ES-I3 (cell line): ENCODE results near the gene STXBP6.

ENCODE experiments used
- H3K36me3 ChIP-seq: 2 replicates; pipeline ENCODE4 v1.6.1; 2013; ENCODE audit warnings: mild to moderate bottlenecking, low read length, control low read depth, moderate library complexity; ENCODE audit not compliant: insufficient read depth
- H3K4me1 ChIP-seq: 2 replicates; pipeline ENCODE4 v1.6.1; 2013; ENCODE audit warnings: mild to moderate bottlenecking, control low read depth, low read length; ENCODE audit not compliant: insufficient read depth
- H3K9ac ChIP-seq: 2 replicates; pipeline ENCODE4 v1.6.1; 2013; ENCODE audit warnings: low read depth, mild to moderate bottlenecking, low read length, moderate library complexity
- H3K9me3 ChIP-seq: 2 replicates; pipeline ENCODE4 v1.6.1; 2013; ENCODE audit warnings: mild to moderate bottlenecking, low read length, moderate library complexity; ENCODE audit not compliant: control insufficient read depth, insufficient read depth

Gene STXBP6

DNA sequence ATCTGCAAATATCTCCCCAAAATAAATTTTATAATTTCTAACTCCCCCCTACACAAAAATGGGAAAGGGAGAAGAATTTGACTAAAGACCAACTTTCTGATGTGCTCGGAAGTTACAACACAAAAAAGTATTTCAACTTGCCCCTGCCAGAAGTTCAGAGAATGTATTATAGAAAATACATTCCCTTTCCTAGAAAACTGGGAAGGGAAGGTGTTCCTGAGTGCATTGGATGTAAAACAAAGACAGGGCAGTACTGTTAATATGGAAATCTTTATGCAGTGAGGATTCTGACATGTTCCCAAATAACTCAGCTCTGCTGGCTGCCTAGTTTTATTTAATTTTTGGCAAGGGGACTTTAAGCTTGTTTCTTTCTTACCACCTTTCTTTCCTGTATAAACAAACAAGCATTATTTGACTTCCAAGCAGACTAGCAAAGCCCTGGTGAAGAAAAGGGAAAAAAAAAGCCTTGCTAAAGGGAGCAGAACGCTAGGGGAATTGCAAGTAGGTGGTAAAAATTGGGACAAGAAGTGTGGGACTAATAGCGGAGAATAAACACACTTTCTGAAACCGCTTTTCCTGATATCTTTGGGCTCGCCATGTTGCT, 124.1 kb downstream of the STXBP6 start:
- H3K36me3 ChIP-seq = no peaks in the 10 kb centered on the region
- H3K9me3 ChIP-seq = no peaks in the 10 kb centered on the region
- no peaks in the 10 kb centered on the region; the same call in 1 of the 2 replicates for H3K4me1 ChIP-seq
- H3K9ac ChIP-seq = no peak overlapping the region

DNA sequence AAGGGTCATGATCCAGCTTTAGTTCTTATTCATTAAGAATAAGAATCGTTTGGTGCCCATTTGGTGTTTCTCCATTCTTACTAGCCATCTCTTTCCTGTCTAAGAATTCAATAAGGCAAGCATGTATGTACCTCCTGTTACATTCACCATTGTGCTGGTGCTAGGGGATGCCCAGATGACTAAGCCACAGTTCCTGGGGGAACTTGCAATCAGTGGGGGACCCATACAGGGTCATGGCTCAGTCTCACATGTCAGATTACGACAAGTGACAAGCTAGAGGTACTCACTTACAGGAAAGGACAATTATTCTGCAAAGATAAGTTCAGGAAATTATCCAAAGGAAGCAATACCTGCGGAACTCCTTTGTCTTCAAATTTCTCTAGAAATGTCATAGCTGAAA, 125.4 kb downstream of the STXBP6 start:
- H3K9me3 ChIP-seq = no peaks in the 10 kb centered on the region
- H3K4me1 ChIP-seq = no peaks in the 10 kb centered on the region; the same call in 1 of the 2 replicates
- H3K9ac ChIP-seq = no peak overlapping the region
- no peaks in the 10 kb centered on the region for H3K36me3 ChIP-seq

GRCh38 chr14:24921903-24922302, 128.0 kb downstream of the STXBP6 start:
- H3K9ac ChIP-seq = no peak overlapping the region
- no peaks in the 10 kb centered on the region for H3K9me3 ChIP-seq
- H3K36me3 ChIP-seq = no peaks in the 10 kb centered on the region
- no peaks in the 10 kb centered on the region; the same call in 1 of the 2 replicates for H3K4me1 ChIP-seq

GRCh38 chr14:24920265-24921075, 129.5 kb downstream of the STXBP6 start:
- no peak overlapping the region for H3K9ac ChIP-seq
- H3K36me3 ChIP-seq = no peaks in the 10 kb centered on the region
- no peaks in the 10 kb centered on the region for H3K9me3 ChIP-seq
- H3K4me1 ChIP-seq = no peaks in the 10 kb centered on the region; the same call in 1 of the 2 replicates

GRCh38 chr14:24918822-24919221, 131.1 kb downstream of the STXBP6 start:
- no peaks in the 10 kb centered on the region for H3K9me3 ChIP-seq
- no peaks in the 10 kb centered on the region; the same call in 1 of the 2 replicates for H3K4me1 ChIP-seq

DNA sequence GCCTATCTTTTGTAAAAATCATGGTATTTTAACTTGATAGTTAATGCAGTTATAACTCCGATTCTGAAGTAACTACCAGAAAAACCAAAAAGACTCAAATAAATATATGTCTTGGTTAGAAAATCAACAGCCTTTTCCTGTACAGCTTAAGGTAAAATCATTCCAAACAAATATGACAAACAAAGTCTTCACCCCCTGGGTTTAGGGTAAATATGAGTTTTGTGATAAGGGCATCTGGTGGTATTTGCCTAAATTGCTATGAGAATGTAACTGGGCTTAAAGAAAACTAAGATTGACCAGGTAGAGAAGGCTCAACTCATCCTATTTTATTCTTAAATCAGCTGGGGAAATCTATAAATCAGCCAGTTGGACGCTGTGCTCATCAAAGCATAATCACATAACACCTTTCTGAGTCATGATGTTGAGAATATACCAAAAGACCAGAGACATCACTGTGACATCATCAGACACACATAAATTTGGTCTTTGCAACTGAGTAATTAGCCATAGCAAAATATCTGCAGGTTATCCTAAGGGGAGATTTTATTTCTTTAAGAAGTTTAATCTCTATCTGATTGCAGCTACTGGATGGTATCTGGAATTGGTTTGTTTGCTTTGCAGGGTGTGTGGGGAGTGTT, 133.9 kb downstream of the STXBP6 start:
- H3K36me3 ChIP-seq = no peaks in the 10 kb centered on the region

More at GRCh38 chr14:24918822-24919221, 131.1 kb downstream of the STXBP6 start:
- Histone ChIP-seq H3K36me3 (no peaks in the 10 kb centered on the region), H3K9ac (no peak overlapping the region)

GRCh38 chr14:24915403-24915921, 134.5 kb downstream of the STXBP6 start:
- Histone ChIP-seq H3K36me3 (no peaks in the 10 kb centered on the region), H3K9me3 (no peaks in the 10 kb centered on the region), H3K4me1 (no peaks in the 10 kb centered on the region), H3K9ac (no peak overlapping the region)

More for the DNA sequence above, 133.9 kb downstream of the STXBP6 start:
- H3K9ac ChIP-seq = no peak overlapping the region
- H3K4me1 ChIP-seq = no peaks in the 10 kb centered on the region
- no peaks in the 10 kb centered on the region for H3K9me3 ChIP-seq

DNA sequence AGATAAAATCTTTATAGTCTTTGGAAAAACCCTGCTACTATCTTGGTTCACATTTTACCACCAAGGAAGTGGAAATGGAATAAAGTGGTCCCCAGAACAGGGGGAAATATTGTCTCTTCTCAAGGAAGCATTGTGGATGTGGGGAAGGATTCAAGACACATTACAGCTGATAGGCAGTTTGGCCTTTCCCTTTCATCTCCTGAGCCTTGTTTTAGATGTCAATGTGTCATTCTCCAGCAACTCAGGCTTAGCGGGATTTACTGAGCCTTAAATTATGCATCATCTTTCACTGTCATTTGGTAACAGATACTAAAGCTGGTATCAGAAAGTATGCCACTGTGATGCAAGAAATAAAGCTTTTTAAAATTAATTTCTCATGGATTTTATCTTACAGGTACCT, 136.2 kb downstream of the STXBP6 start:
- Histone ChIP-seq H3K9ac (no peak overlapping the region), H3K36me3 (no peaks in the 10 kb centered on the region), H3K4me1 (no peaks in the 10 kb centered on the region), H3K9me3 (no peaks in the 10 kb centered on the region)

DNA sequence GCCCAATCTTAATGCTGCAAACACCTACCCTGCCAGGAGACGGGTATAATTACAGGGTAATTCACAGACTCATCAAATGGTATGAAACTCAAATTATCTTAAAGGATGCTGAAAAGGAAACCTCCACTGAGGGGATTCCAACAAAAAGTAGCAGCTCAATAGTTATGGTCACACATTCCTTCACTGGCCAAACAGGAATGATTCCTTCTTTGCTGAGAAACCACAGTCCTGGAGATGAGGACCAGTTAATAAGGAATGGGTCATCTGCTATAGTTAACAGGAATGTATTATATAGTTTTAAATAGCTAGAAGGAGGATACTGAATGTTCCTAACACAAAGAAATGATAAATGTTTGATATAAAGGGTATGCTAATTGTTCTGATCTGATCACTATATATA, 136.9 kb downstream of the STXBP6 start:
- H3K9ac ChIP-seq = no peak overlapping the region
- H3K36me3 ChIP-seq = no peaks in the 10 kb centered on the region
- no peaks in the 10 kb centered on the region for H3K4me1 ChIP-seq
- H3K9me3 ChIP-seq = no peaks in the 10 kb centered on the region

GRCh38 chr14:24911324-24912109, 138.4 kb downstream of the STXBP6 start:
- no peaks in the 10 kb centered on the region for H3K36me3 ChIP-seq
- no peaks in the 10 kb centered on the region for H3K4me1 ChIP-seq
- no peaks in the 10 kb centered on the region for H3K9me3 ChIP-seq
- H3K9ac ChIP-seq = no peak overlapping the region

GRCh38 chr14:24910408-24910986, 139.4 kb downstream of the STXBP6 start:
- H3K9me3 ChIP-seq = no peaks in the 10 kb centered on the region
- no peaks in the 10 kb centered on the region for H3K36me3 ChIP-seq
- no peak overlapping the region for H3K9ac ChIP-seq
- no peaks in the 10 kb centered on the region for H3K4me1 ChIP-seq

DNA sequence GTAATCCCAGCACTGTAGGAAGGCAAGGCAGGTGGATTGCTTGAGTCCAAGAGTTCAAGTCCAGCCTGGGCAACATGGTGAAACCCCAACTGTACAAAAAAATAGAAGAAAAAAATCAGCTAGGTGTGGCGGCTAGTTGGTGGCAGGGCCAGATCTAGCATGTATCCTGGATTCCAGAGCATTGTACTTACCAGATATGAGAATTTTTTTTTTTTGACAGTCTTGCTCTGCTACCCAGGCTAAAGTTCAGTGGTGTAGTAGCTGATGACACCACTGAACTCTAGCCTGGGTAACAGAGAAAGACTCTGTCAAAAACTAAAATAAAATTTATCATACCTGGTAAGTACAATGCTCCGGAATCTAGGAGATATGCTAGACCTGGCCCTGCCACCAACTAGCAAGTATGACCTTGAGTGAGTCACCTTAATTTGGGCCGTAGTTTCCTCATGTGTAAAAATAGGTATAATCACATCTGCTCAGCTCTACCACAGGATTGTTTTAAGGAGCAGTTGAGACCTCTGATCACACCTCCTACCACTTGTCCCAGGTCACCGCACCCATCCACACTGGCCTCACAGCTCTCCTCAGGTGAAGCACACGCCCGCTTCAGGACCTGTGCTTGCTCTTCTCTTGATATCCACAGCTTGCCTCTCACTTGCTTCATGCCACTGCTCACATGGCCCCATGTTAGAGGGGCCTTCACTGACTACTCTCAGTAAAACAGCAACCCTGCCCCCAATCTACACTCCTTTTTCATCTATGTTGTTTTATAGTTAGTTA, 140.2 kb downstream of the STXBP6 start:
- H3K36me3 ChIP-seq = no peaks in the 10 kb centered on the region
- H3K9me3 ChIP-seq = no peaks in the 10 kb centered on the region
- no peak overlapping the region for H3K9ac ChIP-seq
- H3K4me1 ChIP-seq = no peaks in the 10 kb centered on the region

GRCh38 chr14:24908592-24909236, 141.2 kb downstream of the STXBP6 start:
- H3K36me3 ChIP-seq = no peaks in the 10 kb centered on the region
- no peaks in the 10 kb centered on the region for H3K9me3 ChIP-seq
- no peak overlapping the region for H3K9ac ChIP-seq
- no peaks in the 10 kb centered on the region for H3K4me1 ChIP-seq
